ENCODE results near the gene CENPX.

Gene CENPX

DNA sequence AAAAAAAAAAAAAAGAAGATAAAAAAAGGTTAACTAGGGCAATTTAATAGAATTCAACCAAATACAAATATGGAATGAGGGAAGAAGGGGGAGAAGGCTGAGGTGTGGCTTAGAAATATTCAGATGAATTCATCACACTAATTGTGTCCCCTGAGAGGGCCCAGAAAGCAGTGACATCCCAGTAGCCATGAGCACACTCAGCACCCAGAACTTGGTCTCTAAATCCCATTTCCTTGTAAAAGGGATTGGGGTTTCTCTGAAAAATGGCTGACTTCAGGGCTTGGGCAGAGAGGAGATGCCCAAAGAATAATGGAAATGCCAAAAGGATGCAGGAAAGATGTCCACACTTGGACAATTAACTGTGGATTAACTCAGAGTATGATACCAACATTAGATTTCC lies 49.2 kb downstream of the CENPX start:
- TF ChIP-seq, protein P1, sequence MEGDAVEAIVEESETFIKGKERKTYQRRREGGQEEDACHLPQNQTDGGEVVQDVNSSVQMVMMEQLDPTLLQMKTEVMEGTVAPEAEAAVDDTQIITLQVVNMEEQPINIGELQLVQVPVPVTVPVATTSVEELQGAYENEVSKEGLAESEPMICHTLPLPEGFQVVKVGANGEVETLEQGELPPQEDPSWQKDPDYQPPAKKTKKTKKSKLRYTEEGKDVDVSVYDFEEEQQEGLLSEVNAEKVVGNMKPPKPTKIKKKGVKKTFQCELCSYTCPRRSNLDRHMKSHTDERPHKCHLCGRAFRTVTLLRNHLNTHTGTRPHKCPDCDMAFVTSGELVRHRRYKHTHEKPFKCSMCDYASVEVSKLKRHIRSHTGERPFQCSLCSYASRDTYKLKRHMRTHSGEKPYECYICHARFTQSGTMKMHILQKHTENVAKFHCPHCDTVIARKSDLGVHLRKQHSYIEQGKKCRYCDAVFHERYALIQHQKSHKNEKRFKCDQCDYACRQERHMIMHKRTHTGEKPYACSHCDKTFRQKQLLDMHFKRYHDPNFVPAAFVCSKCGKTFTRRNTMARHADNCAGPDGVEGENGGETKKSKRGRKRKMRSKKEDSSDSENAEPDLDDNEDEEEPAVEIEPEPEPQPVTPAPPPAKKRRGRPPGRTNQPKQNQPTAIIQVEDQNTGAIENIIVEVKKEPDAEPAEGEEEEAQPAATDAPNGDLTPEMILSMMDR (IDR thresholded peaks at IDR 0.05) = no peak
- Histone ChIP-seq H3K36me3 (ENCODE audit: control insufficient read depth, insufficient read depth, low read length) (no peaks in the 10 kb centered on the region), H3K4me2 (ENCODE audit: low read length) (no peak overlapping the region), H3K27me3 (ENCODE audit: control insufficient read depth, insufficient read depth, low read length) (no peaks in the 10 kb centered on the region), H3K4me1 (peaks cover under 1% of the 10 kb centered on the region), H3K4me3 (ENCODE audit: low read depth, low read length) (no peak overlapping the region), H3K9me3 (ENCODE audit: control insufficient read depth, low read length) (no peaks in the 10 kb centered on the region), H3K79me2 (no peaks in the 10 kb centered on the region), H3K27ac (no peak overlapping the region), H3K9ac (no peak overlapping the region), H2AFZ (no peak overlapping the region)

DNA sequence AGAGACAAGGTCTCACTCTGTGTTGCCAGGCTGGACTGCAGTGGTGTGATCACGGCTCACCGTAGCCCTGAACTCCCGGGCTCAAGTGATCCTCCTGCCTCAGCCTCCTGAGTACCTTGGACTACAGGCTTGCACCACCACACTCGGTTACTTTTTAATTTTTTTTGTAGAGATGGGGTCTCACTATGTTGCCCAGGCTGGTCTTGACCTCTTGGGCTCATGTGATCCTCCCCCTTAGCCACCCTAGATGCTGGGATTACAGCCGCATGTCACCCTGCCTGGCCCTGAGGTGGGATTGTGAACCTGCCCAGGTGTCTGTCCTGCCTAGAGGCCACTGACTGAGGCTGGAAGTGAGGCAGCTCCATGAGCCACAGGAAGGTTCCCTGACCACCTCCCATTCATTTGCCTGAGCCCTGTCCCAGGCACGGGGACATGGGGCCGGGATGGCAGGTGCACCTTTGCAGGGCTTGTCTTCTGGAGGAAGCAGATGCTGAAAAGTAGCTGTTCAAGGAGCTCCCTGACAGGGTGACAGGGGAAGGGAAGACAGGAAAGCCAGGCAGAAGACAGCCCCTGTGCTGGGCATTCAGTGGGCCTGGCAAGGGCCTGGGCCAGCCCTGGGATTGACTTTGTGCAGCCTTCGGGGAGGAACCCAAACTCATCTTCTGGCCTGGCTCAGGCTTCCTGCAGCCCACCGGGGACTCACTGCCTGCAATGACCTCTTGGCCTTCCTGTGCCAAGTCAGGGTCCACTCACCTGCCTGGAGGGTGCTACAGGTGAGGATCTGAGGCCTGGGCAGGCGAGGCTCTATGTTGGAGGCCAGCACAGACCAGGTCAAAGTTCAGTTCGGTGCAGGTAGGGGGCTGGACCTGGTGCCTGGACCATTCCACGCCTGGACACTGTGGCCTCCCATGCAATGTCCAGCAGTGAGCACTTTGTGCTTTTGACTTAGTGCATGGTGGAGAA lies 53.5 kb downstream of the CENPX start:
- Histone ChIP-seq H3K36me3 (ENCODE audit: control insufficient read depth, insufficient read depth, low read length) (no peaks in the 10 kb centered on the region), H3K4me2 (ENCODE audit: low read length) (no peak overlapping the region), H3K9ac (no peak overlapping the region), H3K4me1 (peaks cover 11% of the 10 kb centered on the region), H3K27me3 (ENCODE audit: control insufficient read depth, insufficient read depth, low read length) (no peaks in the 10 kb centered on the region), H3K27ac (no peak overlapping the region), H3K79me2 (no peaks in the 10 kb centered on the region), H2AFZ (no peak overlapping the region), H3K9me3 (ENCODE audit: control insufficient read depth, low read length) (no peaks in the 10 kb centered on the region), H3K4me3 (ENCODE audit: low read depth, low read length) (no peak overlapping the region)
- TF ChIP-seq, protein P1 (IDR thresholded peaks at IDR 0.05) = no peak
